ENCODE results near the gene CCDC112.

Gene CCDC112

DNA sequence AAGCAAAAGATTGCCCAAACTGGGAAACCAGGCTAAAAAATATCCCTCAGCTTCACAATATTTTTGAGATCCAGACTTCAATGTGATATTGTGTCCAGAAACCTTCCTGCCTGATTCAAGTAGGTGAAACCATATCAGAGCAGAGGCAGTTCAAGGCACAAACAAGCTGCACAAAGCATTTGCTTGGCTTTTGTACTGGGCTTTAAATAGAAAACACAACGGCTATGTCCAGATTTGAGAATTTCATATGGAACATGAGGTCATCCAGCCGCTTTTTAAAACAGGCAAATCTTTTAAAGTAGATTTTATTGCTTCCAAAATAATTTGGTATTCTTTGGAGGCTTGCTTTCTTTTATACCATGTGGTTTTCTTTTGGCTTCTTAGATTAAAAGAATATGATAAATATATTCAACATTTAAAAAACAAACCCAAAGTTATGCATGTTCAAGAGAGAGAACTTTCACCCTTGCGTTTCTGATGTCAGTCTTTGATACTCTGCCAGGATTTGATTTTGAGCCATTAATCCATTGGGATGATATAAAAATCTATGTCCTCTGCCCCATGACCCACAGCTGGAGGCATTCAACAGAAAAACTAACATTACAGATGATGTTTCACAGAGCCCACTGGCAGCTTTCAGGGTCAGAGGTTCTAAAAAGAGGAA is 29.0 kb upstream of the CCDC112 start:
- H3K4me2 ChIP-seq (ENCODE audit: low read depth, low read length, poor library complexity, severe bottlenecking), result no peak overlapping the region
- no peaks in the 10 kb centered on the region for H3K9me3 ChIP-seq (ENCODE audit: insufficient read depth, low read length)
- no peak for TF ChIP-seq EZH2phosphoT487 (conservative IDR thresholded peaks at IDR 0.05; ENCODE audit: low read length)
- TF ChIP-seq, protein P1, sequence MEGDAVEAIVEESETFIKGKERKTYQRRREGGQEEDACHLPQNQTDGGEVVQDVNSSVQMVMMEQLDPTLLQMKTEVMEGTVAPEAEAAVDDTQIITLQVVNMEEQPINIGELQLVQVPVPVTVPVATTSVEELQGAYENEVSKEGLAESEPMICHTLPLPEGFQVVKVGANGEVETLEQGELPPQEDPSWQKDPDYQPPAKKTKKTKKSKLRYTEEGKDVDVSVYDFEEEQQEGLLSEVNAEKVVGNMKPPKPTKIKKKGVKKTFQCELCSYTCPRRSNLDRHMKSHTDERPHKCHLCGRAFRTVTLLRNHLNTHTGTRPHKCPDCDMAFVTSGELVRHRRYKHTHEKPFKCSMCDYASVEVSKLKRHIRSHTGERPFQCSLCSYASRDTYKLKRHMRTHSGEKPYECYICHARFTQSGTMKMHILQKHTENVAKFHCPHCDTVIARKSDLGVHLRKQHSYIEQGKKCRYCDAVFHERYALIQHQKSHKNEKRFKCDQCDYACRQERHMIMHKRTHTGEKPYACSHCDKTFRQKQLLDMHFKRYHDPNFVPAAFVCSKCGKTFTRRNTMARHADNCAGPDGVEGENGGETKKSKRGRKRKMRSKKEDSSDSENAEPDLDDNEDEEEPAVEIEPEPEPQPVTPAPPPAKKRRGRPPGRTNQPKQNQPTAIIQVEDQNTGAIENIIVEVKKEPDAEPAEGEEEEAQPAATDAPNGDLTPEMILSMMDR (IDR thresholded peaks at IDR 0.05; ENCODE audit: insufficient read depth, low read length, poor library complexity, severe bottlenecking), result no peak
- no peak overlapping the region for H3K4me3 ChIP-seq (ENCODE audit: insufficient read depth, low read length, poor library complexity, severe bottlenecking)
- no peak overlapping the region for H3K9ac ChIP-seq (ENCODE audit: low read length)
- no peak overlapping the region for H3K27ac ChIP-seq (ENCODE audit: low read depth, low read length)
- H3F3A ChIP-seq (ENCODE audit: insufficient read depth), result no peaks in the 10 kb centered on the region
- no peak overlapping the region for H2AFZ ChIP-seq (ENCODE audit: low read depth, low read length, severe bottlenecking)
- H3K9me2 ChIP-seq (replicated peaks; ENCODE audit: insufficient read depth, low read length), result no peaks in the 10 kb centered on the region; the same call in 1 of the 2 replicates
- H3K27me3 ChIP-seq (ENCODE audit: low read length), result no peaks in the 10 kb centered on the region
- H3K36me3 ChIP-seq (ENCODE audit: low read length), result no peaks in the 10 kb centered on the region
- H3K79me2 ChIP-seq (ENCODE audit: insufficient read depth, low read length), result no peaks in the 10 kb centered on the region
- no peaks in the 10 kb centered on the region for H4K20me1 ChIP-seq (ENCODE audit: low read depth, low read length)

DNA sequence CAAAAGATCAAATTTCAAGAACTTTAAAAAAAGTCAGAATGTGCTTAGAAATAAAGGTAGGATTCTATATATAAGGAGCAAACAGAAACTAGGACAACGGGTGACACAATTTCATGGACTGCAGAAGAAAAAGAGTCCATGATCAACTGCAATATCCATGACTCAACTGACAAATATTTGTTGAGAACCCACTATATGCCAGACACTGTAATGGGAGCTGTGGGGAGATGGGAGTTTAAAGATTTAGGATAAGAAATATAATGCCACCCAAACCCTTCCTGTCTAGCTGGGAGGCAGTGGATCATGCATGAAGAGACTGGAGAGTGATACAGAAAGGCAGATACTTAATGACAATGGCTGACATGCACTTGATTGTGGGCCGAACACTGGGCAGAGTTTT is 27.6 kb upstream of the CCDC112 start:
- no peaks in the 10 kb centered on the region for H3K79me2 ChIP-seq (ENCODE audit: insufficient read depth, low read length)
- H3F3A ChIP-seq (ENCODE audit: insufficient read depth), result no peaks in the 10 kb centered on the region
- H3K36me3 ChIP-seq (ENCODE audit: low read length), result no peaks in the 10 kb centered on the region
- TF ChIP-seq EZH2phosphoT487 (conservative IDR thresholded peaks at IDR 0.05; ENCODE audit: low read length), result no peak
- TF ChIP-seq, protein P1 (IDR thresholded peaks at IDR 0.05; ENCODE audit: insufficient read depth, low read length, poor library complexity, severe bottlenecking), result no peak
- no peaks in the 10 kb centered on the region for H3K9me3 ChIP-seq (ENCODE audit: insufficient read depth, low read length)
- no peak overlapping the region for H3K9ac ChIP-seq (ENCODE audit: low read length)
- H2AFZ ChIP-seq (ENCODE audit: low read depth, low read length, severe bottlenecking), result no peak overlapping the region
- H3K9me2 ChIP-seq (replicated peaks; ENCODE audit: insufficient read depth, low read length), result no peaks in the 10 kb centered on the region; the same call in 1 of the 2 replicates
- no peaks in the 10 kb centered on the region for H4K20me1 ChIP-seq (ENCODE audit: low read depth, low read length)
- no peak overlapping the region for H3K27ac ChIP-seq (ENCODE audit: low read depth, low read length)
- no peaks in the 10 kb centered on the region for H3K27me3 ChIP-seq (ENCODE audit: low read length)
- no peak overlapping the region for H3K4me2 ChIP-seq (ENCODE audit: low read depth, low read length, poor library complexity, severe bottlenecking)
- H3K4me3 ChIP-seq (ENCODE audit: insufficient read depth, low read length, poor library complexity, severe bottlenecking), result no peak overlapping the region

DNA sequence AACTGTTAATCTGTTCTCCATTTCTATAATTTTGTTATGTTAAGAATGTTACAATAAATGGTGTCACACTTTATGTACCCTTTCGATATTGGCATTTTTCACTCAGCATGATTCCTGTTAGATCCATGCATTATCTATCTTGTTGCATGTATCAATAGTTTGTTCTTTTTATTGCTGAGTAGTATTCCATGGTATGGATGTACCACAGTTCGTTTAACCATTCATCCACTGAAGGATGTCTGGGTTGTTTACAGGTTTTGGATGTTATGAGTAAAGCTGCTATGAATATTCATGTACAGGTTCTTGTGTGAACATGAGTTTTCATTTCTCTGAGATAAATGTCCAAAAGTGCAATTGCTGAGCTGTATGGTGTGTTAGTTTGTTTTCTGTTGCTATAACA is 26.3 kb upstream of the CCDC112 start:
- Histone ChIP-seq H3K9me2 (replicated peaks; ENCODE audit: insufficient read depth, low read length) (no peaks in the 10 kb centered on the region; the same call in 1 of the 2 replicates), H3K4me2 (ENCODE audit: low read depth, low read length, poor library complexity, severe bottlenecking) (no peak overlapping the region)

More for the DNA sequence above, 26.3 kb upstream of the CCDC112 start:
- Histone ChIP-seq H3K79me2 (ENCODE audit: insufficient read depth, low read length) (no peaks in the 10 kb centered on the region), H3K36me3 (ENCODE audit: low read length) (no peaks in the 10 kb centered on the region), H2AFZ (ENCODE audit: low read depth, low read length, severe bottlenecking) (no peak overlapping the region), H3K27me3 (ENCODE audit: low read length) (no peaks in the 10 kb centered on the region), H4K20me1 (ENCODE audit: low read depth, low read length) (no peaks in the 10 kb centered on the region), H3K9me3 (ENCODE audit: insufficient read depth, low read length) (no peaks in the 10 kb centered on the region), H3F3A (ENCODE audit: insufficient read depth) (no peaks in the 10 kb centered on the region), H3K4me3 (ENCODE audit: insufficient read depth, low read length, poor library complexity, severe bottlenecking) (no peak overlapping the region), H3K9ac (ENCODE audit: low read length) (no peak overlapping the region), H3K27ac (ENCODE audit: low read depth, low read length) (no peak overlapping the region)
- TF ChIP-seq, protein P1 (IDR thresholded peaks at IDR 0.05; ENCODE audit: insufficient read depth, low read length, poor library complexity, severe bottlenecking), result no peak
